ENCODE results near the gene MARK3. TPM values are rescaled to one million over a fixed set of nuclear protein-coding genes. Genes with fewer than 3 reads are reported as not detected.

MARK3 gene
- total RNA-seq, 5 donors from 2014 or later (not counting 1 experiment from before 2014, with no cell fraction given), result 94.7 to 128 (median 107) TPM

DNA sequence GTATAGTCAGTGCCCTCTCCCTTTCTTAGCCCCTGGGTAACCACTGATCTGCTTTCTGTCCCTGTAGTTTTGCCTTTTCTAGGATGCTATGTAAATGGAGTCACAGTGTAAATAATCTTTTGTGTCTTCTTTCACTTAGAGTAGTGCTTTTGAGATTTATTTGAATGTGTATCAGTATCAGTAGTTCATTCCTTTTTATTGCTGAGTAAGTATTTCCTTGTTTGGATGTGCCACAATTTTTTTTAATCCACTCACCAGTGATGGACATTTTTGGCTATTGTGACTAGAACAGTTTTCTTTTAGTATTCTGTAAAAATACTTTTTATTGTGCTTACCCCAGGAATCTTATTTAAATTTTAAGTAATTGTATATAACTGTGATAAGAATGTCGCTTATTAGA lies 3.4 kb downstream of the MARK3 start:
- peaks cover 17 to 60% of the 10 kb centered on the region in 2 experiments for H3K4me1 ChIP-seq (ENCODE audit: control insufficient read depth in 1 of 2, extremely low read depth in 1 of 2, insufficient read depth in 2 of 2, low read length in 2 of 2)
- no peak for ATAC-seq (replicated peaks in 1 of 4)
- H3K4me3 ChIP-seq (ENCODE audit: control insufficient read depth in 1 of 2, extremely low read depth in 1 of 2, low read length in 1 of 2), result no peak overlapping the region
- no peaks in the 10 kb centered on the region for H3K36me3 ChIP-seq (ENCODE audit: control insufficient read depth in 2 of 2, extremely low read depth in 1 of 2, insufficient read depth in 1 of 2, low read length in 1 of 2)
- no peak overlapping the region for H3K27ac ChIP-seq (ENCODE audit: low read length)
- H3K36me3 Mint-ChIP-seq, result no peaks in the 10 kb centered on the region
- no peaks in the 10 kb centered on the region for H3K27me3 Mint-ChIP-seq
- peak overlapping the region in 1 of 2 donors; percentile 74 for H3K27ac Mint-ChIP-seq
- POLR2A ChIA-PET, result no interaction called here
- H3K4me3 Mint-ChIP-seq, result peak overlapping the region; percentile 62 to 94 (median 65)
- WGBS (ENCODE audit: insufficient coverage), result no CpG with 5 or more reads among the region's 1 CpG
- no peaks in the 10 kb centered on the region for H3K27me3 ChIP-seq (replicated peaks in 1 of 2; ENCODE audit: control insufficient read depth in 2 of 2, extremely low read depth in 1 of 2, insufficient read depth in 2 of 2, low read length in 1 of 2)
- H3K4me1 Mint-ChIP-seq, result peaks cover 50 to 66% (median 59%) of the 10 kb centered on the region in 3 donors
- CTCF ChIA-PET, result no interaction called here
- no peaks in the 10 kb centered on the region for H3K9me3 Mint-ChIP-seq
- DNase-seq, result no peak
- no peaks in the 10 kb centered on the region for H3K9me3 ChIP-seq

DNA sequence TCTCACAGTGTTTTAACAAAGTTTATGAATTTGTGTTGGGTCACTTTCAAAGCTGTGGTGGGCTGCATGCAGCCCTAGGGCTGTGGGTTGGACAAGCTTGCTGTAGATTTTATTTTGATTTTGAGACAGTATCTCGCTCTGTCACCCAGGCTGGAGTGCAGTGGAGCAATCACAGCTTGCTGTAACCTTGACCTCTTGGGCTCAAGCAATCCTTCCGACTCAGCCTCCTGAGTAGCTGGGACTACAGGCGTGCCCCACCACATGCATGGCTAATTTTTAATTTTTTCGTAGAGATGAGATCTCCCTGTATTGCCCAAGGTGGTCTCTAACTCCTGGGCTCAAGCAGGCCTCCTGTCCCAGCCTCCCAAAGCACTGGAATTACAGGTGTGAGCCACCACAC lies 5.4 kb downstream of the MARK3 start:
- Mint-ChIP-seq H3K36me3 (no peaks in the 10 kb centered on the region), H3K27ac (peak overlapping the region in 1 of 2 donors; percentile 73), H3K4me1 (peaks cover 63 to 74% (median 68%) of the 10 kb centered on the region in 3 donors), H3K9me3 (no peaks in the 10 kb centered on the region), H3K4me3 (no peak overlapping the region), H3K27me3 (no peaks in the 10 kb centered on the region)
- WGBS (ENCODE audit: insufficient coverage), result 87% methylated on average over 3 of the region's 4 CpGs
- DNase-seq, result no peak
- Histone ChIP-seq H3K36me3 (ENCODE audit: control insufficient read depth in 2 of 2, extremely low read depth in 1 of 2, insufficient read depth in 1 of 2, low read length in 1 of 2) (no peaks in the 10 kb centered on the region), H3K4me1 (ENCODE audit: control insufficient read depth in 1 of 2, extremely low read depth in 1 of 2, insufficient read depth in 2 of 2, low read length in 2 of 2) (peaks cover 32 to 65% of the 10 kb centered on the region in 2 experiments), H3K4me3 (ENCODE audit: control insufficient read depth in 1 of 2, extremely low read depth in 1 of 2, low read length in 1 of 2) (no peak overlapping the region), H3K27me3 (replicated peaks in 1 of 2; ENCODE audit: control insufficient read depth in 2 of 2, extremely low read depth in 1 of 2, insufficient read depth in 2 of 2, low read length in 1 of 2) (no peaks in the 10 kb centered on the region), H3K27ac (ENCODE audit: low read length) (peak overlapping the region; percentile 36), H3K9me3 (no peaks in the 10 kb centered on the region)
- CTCF ChIA-PET, result interaction anchor here (0.6 to 2.8 kb wide), 13 partner anchors 9 to 69 kb away, joined by 3 to 13 read pairs (median 3); no protein-coding TSS in a partner anchor
- ATAC-seq (replicated peaks in 1 of 4), result peak in 1 of 4 experiments; percentile 3
- POLR2A ChIA-PET, result interaction anchor here in 1 of 2 donors (0.6 to 0.7 kb wide), 2 partner anchors 18 to 96 kb away, joined by 3 read pairs; no protein-coding TSS in a partner anchor

- Histone ChIP-seq H3K27ac (ENCODE audit: low read length) (peak overlapping the region; percentile 36), H3K4me1 (ENCODE audit: control insufficient read depth in 1 of 2, extremely low read depth in 1 of 2, insufficient read depth in 2 of 2, low read length in 2 of 2) (peaks cover 35 to 66% of the 10 kb centered on the region in 2 experiments), H3K9me3 (no peaks in the 10 kb centered on the region), H3K36me3 (ENCODE audit: control insufficient read depth in 2 of 2, extremely low read depth in 1 of 2, insufficient read depth in 1 of 2, low read length in 1 of 2) (no peaks in the 10 kb centered on the region), H3K4me3 (ENCODE audit: control insufficient read depth in 1 of 2, extremely low read depth in 1 of 2, low read length in 1 of 2) (no peak overlapping the region), H3K27me3 (replicated peaks in 1 of 2; ENCODE audit: control insufficient read depth in 2 of 2, extremely low read depth in 1 of 2, insufficient read depth in 2 of 2, low read length in 1 of 2) (no peaks in the 10 kb centered on the region)
- ChIA-PET CTCF (interaction anchor here (0.6 to 2.8 kb wide), 14 partner anchors 8 to 68 kb away, joined by 3 to 13 read pairs (median 6); no protein-coding TSS in a partner anchor), POLR2A (interaction anchor here in 1 of 2 donors (0.7 to 0.8 kb wide), 2 partner anchors 18 to 47 kb away, joined by 3 to 9 read pairs; no protein-coding TSS in a partner anchor)
- WGBS (ENCODE audit: insufficient coverage), result 0% methylated on average over 1 of the region's 4 CpGs
- peaks cover 66 to 78% (median 73%) of the 10 kb centered on the region in 3 donors for H3K4me1 Mint-ChIP-seq
- ATAC-seq (replicated peaks in 1 of 4) (peak; percentile 72 to 79 (median 78)), DNase-seq (peak in 33 of 35 experiments; percentile 8 to 72 (median 42))
- no peaks in the 10 kb centered on the region for H3K36me3 Mint-ChIP-seq
- H3K4me3 Mint-ChIP-seq, result no peak overlapping the region
- no peaks in the 10 kb centered on the region for H3K27me3 Mint-ChIP-seq
- peak overlapping the region in 1 of 2 donors; percentile 73 for H3K27ac Mint-ChIP-seq
- no peaks in the 10 kb centered on the region for H3K9me3 Mint-ChIP-seq
Observed at GRCh38 chr14:103391048-103391447, 5.8 kb downstream of the MARK3 start.

- no peaks in the 10 kb centered on the region for H3K36me3 ChIP-seq (ENCODE audit: control insufficient read depth in 2 of 2, extremely low read depth in 1 of 2, insufficient read depth in 1 of 2, low read length in 1 of 2)
- Mint-ChIP-seq H3K36me3 (no peaks in the 10 kb centered on the region), H3K4me1 (peaks cover 62 to 78% (median 78%) of the 10 kb centered on the region in 3 donors), H3K4me3 (no peak overlapping the region), H3K27ac (peak overlapping the region in 1 of 2 donors; percentile 28), H3K27me3 (no peaks in the 10 kb centered on the region), H3K9me3 (no peaks in the 10 kb centered on the region)
- H3K4me3 ChIP-seq (ENCODE audit: control insufficient read depth in 1 of 2, extremely low read depth in 1 of 2, low read length in 1 of 2), result no peak overlapping the region
- ChIA-PET CTCF (interaction anchor here (0.6 to 2.8 kb wide), 6 partner anchors 11 to 67 kb away, joined by 3 to 12 read pairs (median 4); no protein-coding TSS in a partner anchor), POLR2A (no interaction called here)
- no peaks in the 10 kb centered on the region for H3K27me3 ChIP-seq (replicated peaks in 1 of 2; ENCODE audit: control insufficient read depth in 2 of 2, extremely low read depth in 1 of 2, insufficient read depth in 2 of 2, low read length in 1 of 2)
- H3K4me1 ChIP-seq (ENCODE audit: control insufficient read depth in 1 of 2, extremely low read depth in 1 of 2, insufficient read depth in 2 of 2, low read length in 2 of 2), result peaks cover 31 to 60% of the 10 kb centered on the region in 2 experiments
- 60% methylated on average over 1 of the region's 5 CpGs for WGBS (ENCODE audit: insufficient coverage)
- no peaks in the 10 kb centered on the region for H3K9me3 ChIP-seq
- H3K27ac ChIP-seq (ENCODE audit: low read length), result no peak overlapping the region
- no peak for DNase-seq
- ATAC-seq (replicated peaks in 1 of 4), result no peak
Observed at GRCh38 chr14:103392106-103392505, 6.9 kb downstream of the MARK3 start.

DNA sequence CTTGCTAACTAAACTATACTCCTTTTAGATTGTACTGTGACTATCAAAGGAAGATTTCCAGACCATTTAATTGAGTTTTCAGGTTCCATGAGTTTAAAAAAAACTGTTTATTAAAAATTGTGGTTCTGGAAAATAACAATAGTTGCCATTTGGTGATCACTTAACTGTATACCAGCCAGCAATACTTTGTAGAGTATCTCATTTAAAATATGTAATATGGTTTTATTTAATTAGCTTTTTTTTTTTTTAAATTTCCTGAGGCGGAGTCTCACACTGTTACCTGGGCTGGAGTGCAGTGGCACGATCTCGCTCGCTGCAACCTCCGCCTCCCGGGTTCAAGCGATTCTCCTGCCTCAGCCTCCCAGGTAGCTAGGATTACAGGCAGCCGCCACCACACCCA lies 7.4 kb downstream of the MARK3 start:
- H3K4me3 Mint-ChIP-seq, result no peak overlapping the region

DNA sequence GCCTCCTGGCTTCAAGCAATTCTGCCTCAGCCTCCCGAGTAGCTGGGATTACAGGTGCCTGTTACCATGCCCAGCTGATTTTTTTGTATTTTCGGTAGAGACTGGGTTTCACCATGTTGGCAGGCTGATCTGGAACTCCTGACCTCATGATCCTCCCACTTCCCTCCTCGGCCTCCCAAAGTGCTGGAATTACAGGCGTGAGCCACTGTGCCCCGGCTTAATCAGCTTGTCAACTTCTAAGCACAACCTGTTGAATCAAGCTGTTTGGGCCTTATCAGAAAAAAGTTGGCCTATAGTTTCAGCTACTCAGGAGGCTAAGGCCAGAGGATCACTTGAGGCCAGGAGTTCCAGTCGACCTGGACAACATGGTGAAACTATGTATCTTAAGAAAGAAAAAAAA lies 7.9 kb downstream of the MARK3 start:
- no peak overlapping the region for H3K27ac Mint-ChIP-seq
- POLR2A ChIA-PET, result interaction anchor here (0.7 to 1.2 kb wide), 3 partner anchors 8 to 515 kb away, joined by 3 to 10 read pairs (median 5); partner anchors contain the start of gene MARK3 (in 1 of the 2)

More for the DNA sequence above, 7.4 kb downstream of the MARK3 start:
- no peak for DNase-seq
- no peaks in the 10 kb centered on the region for H3K9me3 Mint-ChIP-seq
- ChIA-PET CTCF (interaction anchor here (0.6 to 2.8 kb wide), 6 partner anchors 11 to 66 kb away, joined by 3 to 12 read pairs (median 4); no protein-coding TSS in a partner anchor), POLR2A (interaction anchor here in 1 of 2 donors (0.7 kb wide), 1 partner anchor 516 kb away, joined by 3 read pairs; no protein-coding TSS in a partner anchor)
- Histone ChIP-seq H3K4me3 (ENCODE audit: control insufficient read depth in 1 of 2, extremely low read depth in 1 of 2, low read length in 1 of 2) (no peak overlapping the region), H3K4me1 (ENCODE audit: control insufficient read depth in 1 of 2, extremely low read depth in 1 of 2, insufficient read depth in 2 of 2, low read length in 2 of 2) (peaks cover 31 to 57% of the 10 kb centered on the region in 2 experiments), H3K27ac (ENCODE audit: low read length) (no peak overlapping the region), H3K27me3 (replicated peaks in 1 of 2; ENCODE audit: control insufficient read depth in 2 of 2, extremely low read depth in 1 of 2, insufficient read depth in 2 of 2, low read length in 1 of 2) (no peaks in the 10 kb centered on the region), H3K9me3 (no peaks in the 10 kb centered on the region), H3K36me3 (ENCODE audit: control insufficient read depth in 2 of 2, extremely low read depth in 1 of 2, insufficient read depth in 1 of 2, low read length in 1 of 2) (no peaks in the 10 kb centered on the region)
- H3K4me1 Mint-ChIP-seq, result peaks cover 62 to 79% (median 78%) of the 10 kb centered on the region in 3 donors
- H3K36me3 Mint-ChIP-seq, result peaks cover under 1% of the 10 kb centered on the region
- no CpG with 5 or more reads among the region's 8 CpGs for WGBS (ENCODE audit: insufficient coverage)
- ATAC-seq (replicated peaks in 1 of 4), result no peak
- H3K27ac Mint-ChIP-seq, result no peak overlapping the region
- H3K27me3 Mint-ChIP-seq, result no peaks in the 10 kb centered on the region

More for the DNA sequence above, 7.9 kb downstream of the MARK3 start:
- CTCF ChIA-PET, result interaction anchor here (0.6 to 1.9 kb wide), 6 partner anchors 8 to 47 kb away, joined by 3 to 5 read pairs (median 4); partner anchors contain the start of gene MARK3 (in 1 of the 2)
- Mint-ChIP-seq H3K27me3 (no peaks in the 10 kb centered on the region), H3K9me3 (no peaks in the 10 kb centered on the region), H3K36me3 (peaks cover 5% of the 10 kb centered on the region), H3K4me3 (no peak overlapping the region), H3K4me1 (peaks cover 62 to 79% (median 78%) of the 10 kb centered on the region in 3 donors)
- WGBS (ENCODE audit: insufficient coverage), result 98% methylated on average over 5 of the region's 6 CpGs
- Histone ChIP-seq H3K9me3 (no peaks in the 10 kb centered on the region), H3K4me1 (ENCODE audit: control insufficient read depth in 1 of 2, extremely low read depth in 1 of 2, insufficient read depth in 2 of 2, low read length in 2 of 2) (peaks cover 32 to 52% of the 10 kb centered on the region in 2 experiments), H3K27me3 (replicated peaks in 1 of 2; ENCODE audit: control insufficient read depth in 2 of 2, extremely low read depth in 1 of 2, insufficient read depth in 2 of 2, low read length in 1 of 2) (no peaks in the 10 kb centered on the region), H3K36me3 (ENCODE audit: control insufficient read depth in 2 of 2, extremely low read depth in 1 of 2, insufficient read depth in 1 of 2, low read length in 1 of 2) (no peaks in the 10 kb centered on the region), H3K4me3 (ENCODE audit: control insufficient read depth in 1 of 2, extremely low read depth in 1 of 2, low read length in 1 of 2) (no peak overlapping the region), H3K27ac (ENCODE audit: low read length) (no peak overlapping the region)
- DNase-seq, result no peak
- no peak for ATAC-seq (replicated peaks in 1 of 4)
